ENCODE data around the gene MED26. TPM values are rescaled to one million over a fixed set of nuclear protein-coding genes. Genes with fewer than 3 reads are reported as not detected.

MED26 gene
- total RNA-seq, 4 donors from 2014 or later, result 5.4 to 13.9 (median 8.9) TPM

DNA sequence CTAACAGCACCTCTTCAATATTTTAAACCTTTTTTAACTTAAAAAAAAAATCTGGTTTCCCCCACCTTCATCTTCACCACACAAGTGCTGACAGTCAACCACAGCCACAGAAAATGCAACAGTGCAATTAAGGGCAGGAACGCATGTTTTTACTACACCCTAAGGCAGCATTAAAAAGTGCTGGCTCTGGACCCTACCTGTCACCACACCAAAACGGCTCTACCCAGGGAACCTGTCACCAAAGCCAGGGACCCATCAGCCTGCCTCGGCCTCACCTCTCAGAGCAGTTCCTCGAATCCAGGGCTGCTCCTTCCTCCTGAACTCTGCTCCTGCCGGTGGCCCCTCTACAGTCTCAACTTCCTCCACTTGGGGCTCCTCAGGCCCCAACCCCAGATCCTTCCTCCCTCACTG is 33.3 kb downstream of the MED26 start:
- TF ChIP-seq POLR2A (IDR thresholded peaks at IDR 0.05), result no peak
- peak in 1 of 6 experiments; percentile 4 for TF ChIP-seq CTCF (IDR thresholded peaks at IDR 0.05)
- H3K4me3 ChIP-seq, result no peak overlapping the region
- H3K27me3 ChIP-seq, result no peaks in the 10 kb centered on the region
- H3K27ac ChIP-seq, result peak overlapping the region in 3 of 4 donors; percentile 27 to 59 (median 35)
- H3K9me3 ChIP-seq, result no peaks in the 10 kb centered on the region
- no peaks in the 10 kb centered on the region for H3K36me3 ChIP-seq
- peaks cover 0 to 47% (median 22%) of the 10 kb centered on the region in 4 donors for H3K4me1 ChIP-seq
- DNase-seq, result no peak

DNA sequence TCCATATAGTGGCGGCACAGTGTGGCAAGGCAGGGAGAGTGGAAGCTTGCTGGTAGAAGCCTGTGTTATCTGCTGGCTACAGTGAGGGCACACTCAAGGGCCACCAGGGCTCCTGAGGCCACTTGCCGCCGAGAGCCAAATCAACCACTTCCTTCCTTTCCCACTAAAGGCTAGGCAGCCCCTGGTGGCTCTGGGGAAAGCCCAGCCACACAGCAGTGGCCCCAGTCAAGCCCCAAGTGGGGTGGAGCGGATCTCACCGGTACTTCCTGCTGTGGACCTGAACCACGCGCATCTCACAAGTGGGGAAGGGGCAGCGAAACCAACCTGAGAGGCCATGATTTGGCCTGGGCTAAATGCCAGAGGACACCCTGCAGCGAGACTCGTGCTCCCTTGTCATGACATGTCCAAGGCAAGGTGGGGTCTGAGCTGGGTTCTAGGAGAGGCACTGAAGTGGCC is 33.8 kb downstream of the MED26 start:
- H3K9me3 ChIP-seq, result no peaks in the 10 kb centered on the region
- DNase-seq, result peak in 2 of 3 donors; percentile 72
- no peaks in the 10 kb centered on the region for H3K27me3 ChIP-seq
- TF ChIP-seq POLR2A (IDR thresholded peaks at IDR 0.05), result no peak
- no peak for TF ChIP-seq CTCF (IDR thresholded peaks at IDR 0.05)
- H3K36me3 ChIP-seq, result no peaks in the 10 kb centered on the region
- peak overlapping the region in 3 of 4 donors; percentile 3 to 59 (median 27) for H3K27ac ChIP-seq
- H3K4me1 ChIP-seq, result peaks cover 0 to 47% (median 21%) of the 10 kb centered on the region in 4 donors
- peak overlapping the region in 1 of 4 donors; percentile 16 for H3K4me3 ChIP-seq

- Histone ChIP-seq H3K27ac (no peak overlapping the region), H3K27me3 (no peaks in the 10 kb centered on the region), H3K9me3 (no peaks in the 10 kb centered on the region), H3K4me1 (peaks cover 0 to 53% (median 31%) of the 10 kb centered on the region in 4 donors), H3K4me3 (no peak overlapping the region), H3K36me3 (no peaks in the 10 kb centered on the region)
- TF ChIP-seq CTCF (IDR thresholded peaks at IDR 0.05), result no peak
- DNase-seq, result no peak
Observed at GRCh38 chr19:16593181-16593580, 34.8 kb downstream of the MED26 start.

GRCh38 chr19:16591803-16592556 is 36.0 kb downstream of the MED26 start:
- no peak for DNase-seq
- Histone ChIP-seq H3K4me1 (peaks cover 0 to 58% (median 42%) of the 10 kb centered on the region in 4 donors), H3K9me3 (no peaks in the 10 kb centered on the region), H3K27ac (no peak overlapping the region), H3K27me3 (no peaks in the 10 kb centered on the region), H3K36me3 (no peaks in the 10 kb centered on the region), H3K4me3 (no peak overlapping the region)
- TF ChIP-seq CTCF (IDR thresholded peaks at IDR 0.05) (no peak), POLR2A (IDR thresholded peaks at IDR 0.05) (no peak)

- no peak for TF ChIP-seq POLR2A (IDR thresholded peaks at IDR 0.05)
- no peak for TF ChIP-seq CTCF (IDR thresholded peaks at IDR 0.05)
- Histone ChIP-seq H3K27ac (peak overlapping the region in 1 of 4 donors; percentile 22), H3K9me3 (no peaks in the 10 kb centered on the region), H3K36me3 (no peaks in the 10 kb centered on the region), H3K4me1 (peaks cover 0 to 67% (median 50%) of the 10 kb centered on the region in 4 donors), H3K27me3 (no peaks in the 10 kb centered on the region), H3K4me3 (no peak overlapping the region)
- DNase-seq, result no peak
Observed at GRCh38 chr19:16590876-16591802, 36.9 kb downstream of the MED26 start.
